ENCODE results near the gene TDRD7. TPM values are rescaled to one million over a fixed set of nuclear protein-coding genes. Genes with fewer than 3 reads are reported as not detected.
"Not testable (repeated sequence)": the region's sequence is repeated elsewhere in the genome, so short reads cannot be mapped to it uniquely, and the experiment has no call there.

Gene TDRD7
- total RNA-seq, 1 experiment from 2014 or later = 15.4 TPM

GRCh38 chr9:97453573-97453972 is 41.7 kb downstream of the TDRD7 start:
- DNase-seq (ENCODE audit: low read depth); in situ Hi-C loops (cut with HindIII; ENCODE audit: low pct_unique_long_range_greater_than_20kb, low sequenced_read_pairs): not testable (repeated sequence)

GRCh38 chr9:97456841-97457240 is 44.9 kb downstream of the TDRD7 start:
- in situ Hi-C loops (cut with HindIII; ENCODE audit: low pct_unique_long_range_greater_than_20kb, low sequenced_read_pairs); DNase-seq (ENCODE audit: low read depth): not testable (repeated sequence)

- no peak for DNase-seq (ENCODE audit: low read depth)
- in situ Hi-C loops (cut with HindIII; ENCODE audit: low pct_unique_long_range_greater_than_20kb, low sequenced_read_pairs) = no loop called here
Measured at GRCh38 chr9:97459326-97459725, 47.4 kb downstream of the TDRD7 start.

GRCh38 chr9:97462159-97462558 is 50.3 kb downstream of the TDRD7 start:
- DNase-seq (ENCODE audit: low read depth) = no peak
- in situ Hi-C loops (cut with HindIII; ENCODE audit: low pct_unique_long_range_greater_than_20kb, low sequenced_read_pairs) = no loop called here

- in situ Hi-C loops (cut with HindIII; ENCODE audit: low pct_unique_long_range_greater_than_20kb, low sequenced_read_pairs) = no loop called here
Measured at GRCh38 chr9:97462914-97463313, 51.0 kb downstream of the TDRD7 start.

GRCh38 chr9:97468658-97469448 is 57.0 kb downstream of the TDRD7 start:
- DNase-seq (ENCODE audit: low read depth) = peak; percentile 51

More at GRCh38 chr9:97462914-97463313, 51.0 kb downstream of the TDRD7 start:
- DNase-seq (ENCODE audit: low read depth) = no peak

GRCh38 chr9:97470076-97470475 is 58.2 kb downstream of the TDRD7 start:
- in situ Hi-C loops (cut with HindIII; ENCODE audit: low pct_unique_long_range_greater_than_20kb, low sequenced_read_pairs) = no loop called here
- DNase-seq (ENCODE audit: low read depth) = peak; percentile 16

More at GRCh38 chr9:97468658-97469448, 57.0 kb downstream of the TDRD7 start:
- in situ Hi-C loops (cut with HindIII; ENCODE audit: low pct_unique_long_range_greater_than_20kb, low sequenced_read_pairs) = no loop called here

- in situ Hi-C loops (cut with HindIII; ENCODE audit: low pct_unique_long_range_greater_than_20kb, low sequenced_read_pairs) = no loop called here
- DNase-seq (ENCODE audit: low read depth) = no peak
Measured at GRCh38 chr9:97473717-97474116, 61.8 kb downstream of the TDRD7 start.

GRCh38 chr9:97474372-97474925 is 62.6 kb downstream of the TDRD7 start:
- DNase-seq (ENCODE audit: low read depth) = no peak
- in situ Hi-C loops (cut with HindIII; ENCODE audit: low pct_unique_long_range_greater_than_20kb, low sequenced_read_pairs) = no loop called here

GRCh38 chr9:97475059-97475458 is 63.2 kb downstream of the TDRD7 start:
- DNase-seq (ENCODE audit: low read depth) = no peak
- in situ Hi-C loops (cut with HindIII; ENCODE audit: low pct_unique_long_range_greater_than_20kb, low sequenced_read_pairs) = no loop called here

GRCh38 chr9:97478301-97478981 is 66.5 kb downstream of the TDRD7 start:
- no peak for DNase-seq (ENCODE audit: low read depth)
- in situ Hi-C loops (cut with HindIII; ENCODE audit: low pct_unique_long_range_greater_than_20kb, low sequenced_read_pairs) = no loop called here

GRCh38 chr9:97479496-97480159 is 67.7 kb downstream of the TDRD7 start:
- no peak for DNase-seq (ENCODE audit: low read depth)
- in situ Hi-C loops (cut with HindIII; ENCODE audit: low pct_unique_long_range_greater_than_20kb, low sequenced_read_pairs) = no loop called here

- in situ Hi-C loops (cut with HindIII; ENCODE audit: low pct_unique_long_range_greater_than_20kb, low sequenced_read_pairs) = no loop called here
- no peak for DNase-seq (ENCODE audit: low read depth)
Measured at GRCh38 chr9:97480174-97480573, 68.3 kb downstream of the TDRD7 start.

- no peak for DNase-seq (ENCODE audit: low read depth)
- in situ Hi-C loops (cut with HindIII; ENCODE audit: low pct_unique_long_range_greater_than_20kb, low sequenced_read_pairs) = no loop called here
Measured at GRCh38 chr9:97480749-97481148, 68.9 kb downstream of the TDRD7 start.

- in situ Hi-C loops (cut with HindIII; ENCODE audit: low pct_unique_long_range_greater_than_20kb, low sequenced_read_pairs) = no loop called here
- no peak for DNase-seq (ENCODE audit: low read depth)
Measured at GRCh38 chr9:97484134-97484533, 72.2 kb downstream of the TDRD7 start.

- DNase-seq (ENCODE audit: low read depth) = no peak
- in situ Hi-C loops (cut with HindIII; ENCODE audit: low pct_unique_long_range_greater_than_20kb, low sequenced_read_pairs) = no loop called here
Measured at GRCh38 chr9:97487107-97487506, 75.2 kb downstream of the TDRD7 start.

GRCh38 chr9:97487861-97488260 is 76.0 kb downstream of the TDRD7 start:
- no peak for DNase-seq (ENCODE audit: low read depth)
- in situ Hi-C loops (cut with HindIII; ENCODE audit: low pct_unique_long_range_greater_than_20kb, low sequenced_read_pairs) = no loop called here

- in situ Hi-C loops (cut with HindIII; ENCODE audit: low pct_unique_long_range_greater_than_20kb, low sequenced_read_pairs) = no loop called here
- DNase-seq (ENCODE audit: low read depth) = no peak
Measured at GRCh38 chr9:97491216-97491999, 79.5 kb downstream of the TDRD7 start.
